K562 (cell line): Measurements from ENCODE around the gene DHX40. TPM values are rescaled to one million over a fixed set of nuclear protein-coding genes. Genes with fewer than 3 reads are reported as not detected.

ENCODE experiments used
- CBFA2T2 ChIP-seq: fragments of 450-650 bp; conservative IDR thresholded peaks from 2 replicates; pipeline ENCODE4 v1.6.1; 2017; ENCODE audit warnings: mild to moderate bottlenecking
- CCAR2 ChIP-seq: fragments of 200-400 bp; formaldehyde crosslinking; IDR thresholded peaks from 2 replicates; pipeline ENCODE4 v1.6.1; 2017; ENCODE audit warnings: mild to moderate bottlenecking, low read depth, low read length
- LEF1 ChIP-seq: fragments of 450-650 bp; IDR thresholded peaks from 2 replicates; pipeline ENCODE4 v1.6.1; 2016; ENCODE audit warnings: mild to moderate bottlenecking
- MTA2 ChIP-seq: fragments of 450-650 bp; IDR thresholded peaks from 2 replicates; pipeline ENCODE4 v1.6.1; 2016; ENCODE audit warnings: low read depth
- MTA3 ChIP-seq: fragments of 450-650 bp; formaldehyde crosslinking; IDR thresholded peaks from 2 replicates; pipeline ENCODE4 v1.6.1; 2017; ENCODE audit warnings: mild to moderate bottlenecking, borderline replicate concordance
- NONO ChIP-seq, 2 experiments: fragments of 200-400 bp in 1 of 2; fragments of 450-650 bp in 1 of 2; formaldehyde crosslinking in 1 of 2; IDR thresholded peaks; 2 replicates each; pipeline ENCODE4 v1.6.1; 2017; ENCODE audit warnings: low read depth in 2 of 2, mild to moderate bottlenecking in 2 of 2, moderate library complexity in 2 of 2, low read length in 1 of 2
- OTX1 ChIP-seq: fragments of 450-650 bp; formaldehyde crosslinking; IDR thresholded peaks from 2 replicates; pipeline ENCODE4 v1.4.0; 2022; ENCODE audit warnings: mild to moderate bottlenecking
- PHF21A ChIP-seq: fragments of 450-650 bp; IDR thresholded peaks from 2 replicates; pipeline ENCODE4 v1.6.1; 2017; ENCODE audit warnings: low read depth, borderline replicate concordance
- POLR2A ChIP-seq: fragments of 450-650 bp; conservative IDR thresholded peaks from 2 replicates; pipeline ENCODE4 v1.6.1; 2016
- XRCC5 ChIP-seq: fragments of 200-400 bp; formaldehyde crosslinking; IDR thresholded peaks from 2 replicates; pipeline ENCODE4 v1.6.1; 2017; ENCODE audit warnings: low read depth, mild to moderate bottlenecking, low read length
- ZBED1 ChIP-seq: IDR thresholded peaks from 2 replicates; pipeline ENCODE4 v1.6.1; 2014
- ZKSCAN8 ChIP-seq: fragments of 200-800 bp; sonication (Bioruptor generic); IDR thresholded peaks from 2 replicates; pipeline ENCODE4 v1.6.1; 2016; ENCODE audit warnings: missing genetic modification characterization, missing compliant biosample characterization
- ZNF134 ChIP-seq: fragments of 250-450 bp; sonication (Bioruptor Pico); conservative IDR thresholded peaks from 2 replicates; pipeline ENCODE4 v1.4.0; 2020
- ZNF165 ChIP-seq: fragments of 250-450 bp; sonication (Bioruptor Pico); IDR thresholded peaks from 2 replicates; pipeline ENCODE4 v1.4.0; 2020; ENCODE audit warnings: borderline replicate concordance
- ZNF263 ChIP-seq: sonication (generic); formaldehyde crosslinking; IDR thresholded peaks from 2 replicates; pipeline ENCODE4 v1.8.0; 2022; ENCODE audit warnings: mild to moderate bottlenecking, missing genetic modification reagents, borderline replicate concordance
- polyA plus RNA-seq, 8 experiments: library from polyadenylated mRNA; depleted of rRNA in 4 of 8; stranded (reverse) in 5 of 8; unstranded in 3 of 8; fragments of >200 nt; fragmentation: Nextera tagmentation in 2 of 8; fragmentation: Illumina TruSeq in 1 of 8; extraction: Ambion mirVana in 2 of 8; extraction: Trizol in 1 of 8; gene quantifications; 2 replicates each; pipeline versions ENCODE4 v1.2.1 to v1.2.3, GENCODE V29; 2011 to 2014; ENCODE audit warnings: inconsistent platforms in 1 of 8, missing spikeins in 1 of 8
- total RNA-seq, 7 experiments: library from RNA; depleted of rRNA in 6 of 7; stranded (reverse); fragments of >200 nt in 6 of 7; fragmentation: Illumina TruSeq in 2 of 7; extraction: Trizol in 2 of 7; gene quantifications; 2 replicates each; pipeline versions ENCODE4 v1.2.1 to v1.2.3, GENCODE V29; 2011 to 2021; ENCODE audit warnings: low replicate concordance in 1 of 7
- TF ChIP-seq, protein P1 (sequence below): fragments of 250-450 bp; sonication (Bioruptor Pico); IDR thresholded peaks from 2 replicates; pipeline ENCODE4 v1.8.0; 2022; ENCODE audit warnings: moderate library complexity, mild to moderate bottlenecking, inconsistent platforms
- TF ChIP-seq, protein P2 (sequence below): sonication (generic); formaldehyde crosslinking; IDR thresholded peaks from 2 replicates; pipeline ENCODE4 v1.8.0; 2023; ENCODE audit warnings: mild to moderate bottlenecking, missing genetic modification reagents
- TF ChIP-seq, protein P3 (sequence below): sonication (generic); formaldehyde crosslinking; IDR thresholded peaks from 2 replicates; pipeline ENCODE4 v1.4.0; 2020; ENCODE audit warnings: mild to moderate bottlenecking, missing genetic modification reagents
- TF ChIP-seq, protein P4 (sequence below): sonication (generic); formaldehyde crosslinking; IDR thresholded peaks from 2 replicates; pipeline ENCODE4 v1.8.1; 2022; ENCODE audit warnings: missing genetic modification reagents

The DHX40 gene
- total and polyA plus RNA-seq, 9 of the 15 experiments (the other 6 are each of a cell fraction or from before 2014, with no cell fraction given): 7.2 to 38.6 (median 18.7) TPM

DNA sequence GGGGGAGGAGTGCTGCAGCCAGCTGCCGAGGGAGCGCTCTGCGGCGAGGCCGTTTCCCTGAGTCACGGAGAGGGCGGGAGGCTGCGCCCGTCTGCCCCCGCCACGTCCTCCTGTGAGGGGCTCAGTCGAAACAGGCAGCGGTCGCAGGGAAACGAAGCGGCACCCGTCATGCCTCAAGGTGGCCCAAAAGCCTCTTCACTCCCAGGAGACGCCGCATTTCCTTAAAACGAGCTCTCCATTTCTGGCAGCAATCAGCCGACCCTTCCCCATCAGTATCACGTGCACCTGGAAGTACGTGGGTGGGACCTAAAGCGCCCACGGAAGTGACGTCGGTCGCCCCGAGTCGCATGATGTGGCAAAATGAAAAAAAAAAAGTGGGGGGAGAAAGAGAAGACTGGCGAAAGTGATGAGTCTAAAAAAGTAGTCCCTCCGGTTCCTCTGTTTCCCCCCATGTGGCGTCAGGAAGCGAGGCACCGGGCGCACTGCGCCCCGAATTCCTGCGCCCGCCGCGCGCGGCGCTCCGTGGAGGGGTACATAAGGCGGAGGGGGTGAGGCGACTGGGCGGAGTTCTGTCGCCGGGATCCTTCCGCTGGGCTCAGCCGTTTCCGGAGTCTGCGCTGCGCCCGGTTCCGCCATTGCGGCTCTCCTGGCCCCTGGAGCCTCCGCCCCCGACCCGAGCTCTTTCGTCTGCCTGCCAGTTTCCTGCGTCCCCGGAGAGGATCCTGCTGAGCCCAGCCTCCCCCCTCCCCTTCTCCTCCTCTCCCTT lies 54.1 kb downstream of the DHX40 start, which contains the start of gene CLTC (continued):
- no peak for TF ChIP-seq ZNF134 (CRISPR knock-in tag)
- TF ChIP-seq CBFA2T2: peak; percentile 62
- TF ChIP-seq CCAR2: 0 out of 2 replicates have a peak, but pooled peaks have one; percentile 73
- TF ChIP-seq, protein P1, sequence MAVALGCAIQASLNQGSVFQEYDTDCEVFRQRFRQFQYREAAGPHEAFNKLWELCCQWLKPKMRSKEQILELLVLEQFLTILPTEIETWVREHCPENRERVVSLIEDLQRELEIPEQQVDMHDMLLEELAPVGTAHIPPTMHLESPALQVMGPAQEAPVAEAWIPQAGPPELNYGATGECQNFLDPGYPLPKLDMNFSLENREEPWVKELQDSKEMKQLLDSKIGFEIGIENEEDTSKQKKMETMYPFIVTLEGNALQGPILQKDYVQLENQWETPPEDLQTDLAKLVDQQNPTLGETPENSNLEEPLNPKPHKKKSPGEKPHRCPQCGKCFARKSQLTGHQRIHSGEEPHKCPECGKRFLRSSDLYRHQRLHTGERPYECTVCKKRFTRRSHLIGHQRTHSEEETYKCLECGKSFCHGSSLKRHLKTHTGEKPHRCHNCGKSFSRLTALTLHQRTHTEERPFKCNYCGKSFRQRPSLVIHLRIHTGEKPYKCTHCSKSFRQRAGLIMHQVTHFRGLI: no peak
- no peak for TF ChIP-seq OTX1
- TF ChIP-seq, protein P2, sequence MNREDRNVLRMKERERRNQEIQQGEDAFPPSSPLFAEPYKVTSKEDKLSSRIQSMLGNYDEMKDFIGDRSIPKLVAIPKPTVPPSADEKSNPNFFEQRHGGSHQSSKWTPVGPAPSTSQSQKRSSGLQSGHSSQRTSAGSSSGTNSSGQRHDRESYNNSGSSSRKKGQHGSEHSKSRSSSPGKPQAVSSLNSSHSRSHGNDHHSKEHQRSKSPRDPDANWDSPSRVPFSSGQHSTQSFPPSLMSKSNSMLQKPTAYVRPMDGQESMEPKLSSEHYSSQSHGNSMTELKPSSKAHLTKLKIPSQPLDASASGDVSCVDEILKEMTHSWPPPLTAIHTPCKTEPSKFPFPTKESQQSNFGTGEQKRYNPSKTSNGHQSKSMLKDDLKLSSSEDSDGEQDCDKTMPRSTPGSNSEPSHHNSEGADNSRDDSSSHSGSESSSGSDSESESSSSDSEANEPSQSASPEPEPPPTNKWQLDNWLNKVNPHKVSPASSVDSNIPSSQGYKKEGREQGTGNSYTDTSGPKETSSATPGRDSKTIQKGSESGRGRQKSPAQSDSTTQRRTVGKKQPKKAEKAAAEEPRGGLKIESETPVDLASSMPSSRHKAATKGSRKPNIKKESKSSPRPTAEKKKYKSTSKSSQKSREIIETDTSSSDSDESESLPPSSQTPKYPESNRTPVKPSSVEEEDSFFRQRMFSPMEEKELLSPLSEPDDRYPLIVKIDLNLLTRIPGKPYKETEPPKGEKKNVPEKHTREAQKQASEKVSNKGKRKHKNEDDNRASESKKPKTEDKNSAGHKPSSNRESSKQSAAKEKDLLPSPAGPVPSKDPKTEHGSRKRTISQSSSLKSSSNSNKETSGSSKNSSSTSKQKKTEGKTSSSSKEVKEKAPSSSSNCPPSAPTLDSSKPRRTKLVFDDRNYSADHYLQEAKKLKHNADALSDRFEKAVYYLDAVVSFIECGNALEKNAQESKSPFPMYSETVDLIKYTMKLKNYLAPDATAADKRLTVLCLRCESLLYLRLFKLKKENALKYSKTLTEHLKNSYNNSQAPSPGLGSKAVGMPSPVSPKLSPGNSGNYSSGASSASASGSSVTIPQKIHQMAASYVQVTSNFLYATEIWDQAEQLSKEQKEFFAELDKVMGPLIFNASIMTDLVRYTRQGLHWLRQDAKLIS (CRISPR knock-in tag): peak; percentile 96
- TF ChIP-seq ZBED1: peak; percentile 66
- peak; percentile 99 for TF ChIP-seq XRCC5
- TF ChIP-seq PHF21A: no peak
- TF ChIP-seq ZNF165 (CRISPR knock-in tag): no peak
- 0 out of 2 replicates have a peak, but pooled peaks have one; percentile 24 for TF ChIP-seq MTA2
- TF ChIP-seq NONO (IDR thresholded peaks at IDR 0.05; ENCODE audit: low read depth in 2 of 2, low read length in 1 of 2): peak; percentile 22 to 89; a peak in 2 of 4 replicates
- TF ChIP-seq, protein P3, sequence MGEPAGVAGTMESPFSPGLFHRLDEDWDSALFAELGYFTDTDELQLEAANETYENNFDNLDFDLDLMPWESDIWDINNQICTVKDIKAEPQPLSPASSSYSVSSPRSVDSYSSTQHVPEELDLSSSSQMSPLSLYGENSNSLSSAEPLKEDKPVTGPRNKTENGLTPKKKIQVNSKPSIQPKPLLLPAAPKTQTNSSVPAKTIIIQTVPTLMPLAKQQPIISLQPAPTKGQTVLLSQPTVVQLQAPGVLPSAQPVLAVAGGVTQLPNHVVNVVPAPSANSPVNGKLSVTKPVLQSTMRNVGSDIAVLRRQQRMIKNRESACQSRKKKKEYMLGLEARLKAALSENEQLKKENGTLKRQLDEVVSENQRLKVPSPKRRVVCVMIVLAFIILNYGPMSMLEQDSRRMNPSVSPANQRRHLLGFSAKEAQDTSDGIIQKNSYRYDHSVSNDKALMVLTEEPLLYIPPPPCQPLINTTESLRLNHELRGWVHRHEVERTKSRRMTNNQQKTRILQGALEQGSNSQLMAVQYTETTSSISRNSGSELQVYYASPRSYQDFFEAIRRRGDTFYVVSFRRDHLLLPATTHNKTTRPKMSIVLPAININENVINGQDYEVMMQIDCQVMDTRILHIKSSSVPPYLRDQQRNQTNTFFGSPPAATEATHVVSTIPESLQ (CRISPR knock-in tag): peak; percentile 91; the same call in 1 of the 2 replicates
- TF ChIP-seq ZKSCAN8 (CRISPR knock-in tag): no peak
- TF ChIP-seq LEF1: peak; percentile 81
- TF ChIP-seq MTA3: peak; percentile 91
- TF ChIP-seq, protein P4, sequence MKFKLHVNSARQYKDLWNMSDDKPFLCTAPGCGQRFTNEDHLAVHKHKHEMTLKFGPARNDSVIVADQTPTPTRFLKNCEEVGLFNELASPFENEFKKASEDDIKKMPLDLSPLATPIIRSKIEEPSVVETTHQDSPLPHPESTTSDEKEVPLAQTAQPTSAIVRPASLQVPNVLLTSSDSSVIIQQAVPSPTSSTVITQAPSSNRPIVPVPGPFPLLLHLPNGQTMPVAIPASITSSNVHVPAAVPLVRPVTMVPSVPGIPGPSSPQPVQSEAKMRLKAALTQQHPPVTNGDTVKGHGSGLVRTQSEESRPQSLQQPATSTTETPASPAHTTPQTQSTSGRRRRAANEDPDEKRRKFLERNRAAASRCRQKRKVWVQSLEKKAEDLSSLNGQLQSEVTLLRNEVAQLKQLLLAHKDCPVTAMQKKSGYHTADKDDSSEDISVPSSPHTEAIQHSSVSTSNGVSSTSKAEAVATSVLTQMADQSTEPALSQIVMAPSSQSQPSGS (CRISPR knock-in tag): no peak; the same call in 1 of the 2 replicates
- peak; percentile 98 for TF ChIP-seq POLR2A
- TF ChIP-seq ZNF263 (CRISPR knock-in tag): peak; percentile 83
